HCT116 (cell line): ENCODE measurements around the gene PRLR. TPM values are rescaled to one million over a fixed set of nuclear protein-coding genes. Genes with fewer than 3 reads are reported as not detected.

Experiments
- ATAC-seq: fragments of 200-7000 bp; cut with Tn5 transposase; 2 replicates; pipeline ENCODE4 v1.9.1; 2020; ENCODE audit warnings: mild to moderate bottlenecking, moderate library complexity
- BruUV-seq: library from RNA; stranded (reverse); fragments of 400-500 nt; replicated peaks from 2 replicates; lab custom pipeline; 2021; lab: Mats Ljungman, UMichigan
- CTCF ChIA-PET: fragments of 300-600 bp; sonication (Branson Sonifier 250); formaldehyde crosslinking; loops from one replicate; lab custom pipeline; 2021; ENCODE audit warnings: antibody characterized with exemption; lab: Charles Lee
- POLR2A ChIA-PET: fragments of 300-600, 350-600 bp; sonication (Branson Sonifier 250); formaldehyde crosslinking; loops from one replicate; lab custom pipeline; 2021; ENCODE audit warnings: antibody characterized with exemption; lab: Charles Lee
- RAD21 ChIA-PET, 2 experiments: fragments of 300-600 bp; sonication (Branson Sonifier 250); formaldehyde crosslinking; loops; one replicate each; lab custom pipeline; 2023; ENCODE audit warnings: low total read pairs in 2 of 2; ENCODE audit not compliant: uncharacterized antibody in 2 of 2, unreplicated experiment in 2 of 2, low non-redundant PET in 1 of 2; lab: Charles Lee
- DNase-seq: peaks from one replicate; pipeline ENCODE4 v3.0.0-alpha.2; 2010; ENCODE audit warnings: low read depth, low spot score
- H2AFZ ChIP-seq: fragments of 200-600 bp; shearing (Covaris generic), sonication (generic); 2 replicates; pipeline ENCODE4 v1.6.1; 2017; ENCODE audit warnings: low read depth, mixed run types, mixed read lengths, antibody characterized with exemption, low read length; ENCODE audit not compliant: poor library complexity, severe bottlenecking
- H3K27ac ChIP-seq: 2 replicates; pipeline ENCODE4 v1.5.1; 2012; ENCODE audit warnings: low read depth, low read length
- H3K27me3 ChIP-seq: fragments of 200-600 bp; sonication (generic); 2 replicates; pipeline ENCODE4 v1.6.1; 2016; ENCODE audit warnings: mixed run types, low read length, mixed read lengths; ENCODE audit not compliant: insufficient read depth
- H3K36me3 ChIP-seq, 2 experiments: fragments of 200-500 bp in 1 of 2; fragments of 200-600 bp in 1 of 2; sonication (Bioruptor generic) in 1 of 2; sonication (generic) in 1 of 2; 2 replicates each; pipeline versions ENCODE4 v1.5.1 to v1.6.1; 2014 to 2016; ENCODE audit warnings: low read length in 2 of 2, inconsistent platforms in 1 of 2, mixed read lengths in 1 of 2, mixed run types in 1 of 2; ENCODE audit not compliant: insufficient read depth in 2 of 2, control insufficient read depth in 1 of 2
- H3K4me1 ChIP-seq, 2 experiments: fragments of 200-600 bp in 1 of 2; sonication (generic) in 1 of 2; 2 replicates each; pipeline versions ENCODE4 v1.5.1 to v1.6.1; 2012 to 2017; ENCODE audit warnings: low read length in 2 of 2, inconsistent platforms in 1 of 2, mild to moderate bottlenecking in 1 of 2, mixed read lengths in 1 of 2, mixed run types in 1 of 2, moderate library complexity in 1 of 2; ENCODE audit not compliant: insufficient read depth in 2 of 2, control insufficient read depth in 1 of 2
- H3K4me2 ChIP-seq: fragments of 200-600 bp; sonication (generic); 2 replicates; pipeline ENCODE4 v1.6.1; 2017; ENCODE audit warnings: mixed run types, low read length, mixed read lengths
- H3K4me3 ChIP-seq, 2 experiments: fragments of 200-600 bp in 1 of 2; sonication (generic) in 1 of 2; replicated peaks in 1 of 2; 2 replicates each; pipeline ENCODE4 v1.5.1; 2011 to 2016; ENCODE audit warnings: low read length in 2 of 2, control low read depth in 1 of 2, low read depth in 1 of 2, mild to moderate bottlenecking in 1 of 2, mixed read lengths in 1 of 2, mixed run types in 1 of 2
- H3K79me2 ChIP-seq: fragments of 200-600 bp; sonication (generic); 2 replicates; pipeline ENCODE4 v1.6.1; 2017; ENCODE audit warnings: mild to moderate bottlenecking, mixed run types, low read length, moderate library complexity, mixed read lengths; ENCODE audit not compliant: insufficient read depth
- H3K9ac ChIP-seq: fragments of 200-600 bp; sonication (generic); 2 replicates; pipeline ENCODE4 v1.6.1; 2016; ENCODE audit warnings: low read length, mixed read lengths
- H3K9me2 ChIP-seq: fragments of 200-600 bp; sonication (generic), shearing (Covaris generic); 2 replicates; pipeline ENCODE4 v1.6.1; 2017; ENCODE audit warnings: mixed run types, mild to moderate bottlenecking, moderate library complexity; ENCODE audit not compliant: insufficient read depth
- H3K9me3 ChIP-seq, 2 experiments: fragments of 200-500 bp in 1 of 2; fragments of 200-600 bp in 1 of 2; sonication (Bioruptor generic) in 1 of 2; sonication (generic) in 1 of 2; 2 replicates each; pipeline ENCODE4 v1.6.1; 2014 to 2017; ENCODE audit warnings: low read length in 2 of 2, mixed read lengths in 2 of 2, inconsistent platforms in 1 of 2, low read depth in 1 of 2, mild to moderate bottlenecking in 1 of 2, mixed run types in 1 of 2, moderate library complexity in 1 of 2; ENCODE audit not compliant: control insufficient read depth in 1 of 2, insufficient read depth in 1 of 2
- H4K20me1 ChIP-seq: fragments of 200-600 bp; sonication (generic), shearing (Covaris generic); 2 replicates; pipeline ENCODE4 v1.6.1; 2017; ENCODE audit warnings: mixed run types, mild to moderate bottlenecking, moderate library complexity; ENCODE audit not compliant: insufficient read depth
- CBX3 ChIP-seq: IDR thresholded peaks from 2 replicates; pipeline ENCODE4 v1.6.1; 2012; ENCODE audit warnings: low read depth
- CEBPB ChIP-seq: IDR thresholded peaks from 2 replicates; pipeline ENCODE4 v1.6.1; 2012; ENCODE audit warnings: low read depth
- EGR1 ChIP-seq: IDR thresholded peaks from 2 replicates; pipeline ENCODE4 v1.6.1; 2012; ENCODE audit warnings: low read depth
- ELF1 ChIP-seq: IDR thresholded peaks from 2 replicates; pipeline ENCODE4 v1.6.1; 2012; ENCODE audit warnings: low read depth, borderline replicate concordance
- EZH2phosphoT487 ChIP-seq: fragments of 200-600 bp; IDR thresholded peaks from 2 replicates; pipeline ENCODE4 v1.6.1; 2018; ENCODE audit warnings: antibody characterized with exemption, borderline replicate concordance
- POLR2AphosphoS5 ChIP-seq: IDR thresholded peaks from 2 replicates; pipeline ENCODE4 v1.6.1; 2011; ENCODE audit warnings: mild to moderate bottlenecking, low read depth, low read length, moderate library complexity
- RAD21 ChIP-seq: IDR thresholded peaks from 2 replicates; pipeline ENCODE4 v1.6.1; 2012; ENCODE audit warnings: low read depth, mild to moderate bottlenecking
- SIN3A ChIP-seq: IDR thresholded peaks from 2 replicates; pipeline ENCODE4 v1.6.1; 2012; ENCODE audit warnings: low read depth
- SP1 ChIP-seq: IDR thresholded peaks from 2 replicates; pipeline ENCODE4 v1.6.1; 2012; ENCODE audit warnings: low read depth
- SRF ChIP-seq: IDR thresholded peaks from 2 replicates; pipeline ENCODE4 v1.6.1; 2012; ENCODE audit warnings: low read depth
- TCF7L2 ChIP-seq: IDR thresholded peaks from 2 replicates; pipeline ENCODE4 v1.7.0; 2011; ENCODE audit warnings: borderline replicate concordance, inconsistent platforms; ENCODE audit not compliant: insufficient read depth, insufficient read length; ENCODE audit errors: extremely low read depth
- YY1 ChIP-seq: IDR thresholded peaks from 2 replicates; pipeline ENCODE4 v1.6.1; 2011; ENCODE audit warnings: low read length, low read depth, moderate library complexity, mild to moderate bottlenecking; ENCODE audit not compliant: insufficient replicate concordance; ENCODE audit errors: extremely low read depth
- ZNF274 ChIP-seq: fragments of 200-500 bp; sonication (Bioruptor generic); IDR thresholded peaks from 2 replicates; pipeline ENCODE4 v1.6.1; 2014; ENCODE audit warnings: mild to moderate bottlenecking, low read depth, low read length, inconsistent platforms
- intact Hi-C: fragments of 100-400 bp; cut with micrococcal nuclease; formaldehyde crosslinking; loops from 2 replicates; pipeline ENCODE4 v1.10.0; 2022
- total RNA-seq: library from RNA; stranded (reverse); gene quantifications from one replicate; pipeline ENCODE4 v1.2.1, GENCODE V29; 2021; ENCODE audit not compliant: unreplicated experiment
- TF ChIP-seq, protein P1 (sequence below): IDR thresholded peaks from 2 replicates; pipeline ENCODE4 v1.6.1; 2012
- TF ChIP-seq, protein P2 (sequence below), 3 experiments: fragments of 200-600 bp in 1 of 3; sonication (generic) in 1 of 3; IDR thresholded peaks in 2 of 3; conservative IDR thresholded peaks in 1 of 3; 2 replicates each; pipeline ENCODE4 v1.5.1; 2012 to 2017; ENCODE audit warnings: low read depth in 2 of 3, low read length in 2 of 3, antibody characterized with exemption in 1 of 3, borderline replicate concordance in 1 of 3, control low read depth in 1 of 3, mild to moderate bottlenecking in 1 of 3, mixed read lengths in 1 of 3, mixed run types in 1 of 3, moderate library complexity in 1 of 3; ENCODE audit not compliant: insufficient read depth in 1 of 3

The PRLR gene
- total RNA-seq, 1 experiment from 2014 or later: 0.10 TPM

DNA sequence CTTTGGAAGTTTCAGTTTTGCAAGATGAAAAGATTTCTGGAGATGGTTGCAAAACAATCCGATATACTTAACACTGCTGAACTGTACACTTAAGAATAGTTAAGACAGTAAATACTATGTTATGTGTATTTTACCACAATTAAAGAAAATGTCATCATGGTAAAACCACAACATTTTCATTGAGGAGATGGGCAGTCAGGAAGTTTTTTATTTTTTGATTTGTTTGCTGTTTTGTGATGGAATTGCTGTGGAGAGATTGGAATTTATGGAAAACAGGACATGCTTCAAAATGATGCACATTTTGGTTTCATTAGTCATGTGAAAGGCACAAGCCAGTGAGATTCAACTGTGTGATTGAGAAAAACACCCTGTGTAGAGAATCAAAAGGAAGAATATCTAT lies 92.1 kb downstream of the PRLR start:
- Histone ChIP-seq H3K27ac (no peak overlapping the region), H3K27me3 (peaks cover 6% of the 10 kb centered on the region)

DNA sequence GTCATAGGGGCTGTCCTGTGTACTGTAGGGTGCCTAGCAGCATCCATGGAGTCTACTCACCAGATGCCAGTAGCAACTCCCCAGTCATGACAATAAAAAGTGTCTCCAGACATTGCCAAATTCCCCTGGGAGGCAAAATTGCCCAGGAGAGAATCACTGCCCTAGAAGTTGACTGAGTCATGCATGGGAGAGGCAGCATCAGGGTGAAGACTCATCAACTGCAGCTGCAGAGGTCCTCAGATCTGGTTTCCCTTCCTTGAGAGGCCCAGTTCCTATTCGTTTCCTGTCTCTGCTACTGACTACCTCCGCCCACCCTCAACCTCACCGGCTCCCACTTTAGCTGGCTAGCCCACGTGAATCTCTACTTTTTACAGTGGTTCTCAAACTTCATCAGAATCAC lies 93.9 kb downstream of the PRLR start:
- Histone ChIP-seq H2AFZ (no peak overlapping the region), H3K27me3 (peaks cover 5% of the 10 kb centered on the region; the same call in 1 of the 2 replicates), H3K4me2 (no peak overlapping the region), H3K36me3 (no peaks in the 10 kb centered on the region), H4K20me1 (no peaks in the 10 kb centered on the region), H3K4me1 (no peaks in the 10 kb centered on the region), H3K79me2 (no peaks in the 10 kb centered on the region), H3K9me3 (no peaks in the 10 kb centered on the region), H3K27ac (no peak overlapping the region), H3K4me3 (no peak overlapping the region), H3K9me2 (no peaks in the 10 kb centered on the region), H3K9ac (no peak overlapping the region)
- ATAC-seq (no peak), DNase-seq (no peak)
- CTCF ChIA-PET: no interaction called here
- RAD21 ChIA-PET: no interaction called here
- POLR2A ChIA-PET: no interaction called here
- intact Hi-C loops: no loop called here
- BruUV-seq: no TSS peak
- TF ChIP-seq TCF7L2: no peak
- TF ChIP-seq, protein P1, sequence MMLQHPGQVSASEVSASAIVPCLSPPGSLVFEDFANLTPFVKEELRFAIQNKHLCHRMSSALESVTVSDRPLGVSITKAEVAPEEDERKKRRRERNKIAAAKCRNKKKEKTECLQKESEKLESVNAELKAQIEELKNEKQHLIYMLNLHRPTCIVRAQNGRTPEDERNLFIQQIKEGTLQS: no peak
- no peak for TF ChIP-seq EZH2phosphoT487
- no peak for TF ChIP-seq SIN3A
- no peak for TF ChIP-seq YY1
- TF ChIP-seq SP1: no peak
- TF ChIP-seq CEBPB: no peak
- no peak for TF ChIP-seq ZNF274
- no peak for TF ChIP-seq POLR2AphosphoS5
- TF ChIP-seq SRF: no peak
- TF ChIP-seq ELF1: no peak
- TF ChIP-seq, protein P2, sequence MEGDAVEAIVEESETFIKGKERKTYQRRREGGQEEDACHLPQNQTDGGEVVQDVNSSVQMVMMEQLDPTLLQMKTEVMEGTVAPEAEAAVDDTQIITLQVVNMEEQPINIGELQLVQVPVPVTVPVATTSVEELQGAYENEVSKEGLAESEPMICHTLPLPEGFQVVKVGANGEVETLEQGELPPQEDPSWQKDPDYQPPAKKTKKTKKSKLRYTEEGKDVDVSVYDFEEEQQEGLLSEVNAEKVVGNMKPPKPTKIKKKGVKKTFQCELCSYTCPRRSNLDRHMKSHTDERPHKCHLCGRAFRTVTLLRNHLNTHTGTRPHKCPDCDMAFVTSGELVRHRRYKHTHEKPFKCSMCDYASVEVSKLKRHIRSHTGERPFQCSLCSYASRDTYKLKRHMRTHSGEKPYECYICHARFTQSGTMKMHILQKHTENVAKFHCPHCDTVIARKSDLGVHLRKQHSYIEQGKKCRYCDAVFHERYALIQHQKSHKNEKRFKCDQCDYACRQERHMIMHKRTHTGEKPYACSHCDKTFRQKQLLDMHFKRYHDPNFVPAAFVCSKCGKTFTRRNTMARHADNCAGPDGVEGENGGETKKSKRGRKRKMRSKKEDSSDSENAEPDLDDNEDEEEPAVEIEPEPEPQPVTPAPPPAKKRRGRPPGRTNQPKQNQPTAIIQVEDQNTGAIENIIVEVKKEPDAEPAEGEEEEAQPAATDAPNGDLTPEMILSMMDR (IDR thresholded peaks at IDR 0.05 in 2 of 3, conservative IDR thresholded peaks at IDR 0.05 in 1 of 3; ENCODE audit: borderline replicate concordance in 1 of 3, insufficient read depth in 1 of 3, low read depth in 2 of 3, low read length in 2 of 3): no peak
- no peak for TF ChIP-seq CBX3

More for the DNA sequence above, 92.1 kb downstream of the PRLR start:
- Histone ChIP-seq H3K9me2 (no peaks in the 10 kb centered on the region), H3K4me2 (no peak overlapping the region), H4K20me1 (no peaks in the 10 kb centered on the region), H3K9me3 (no peaks in the 10 kb centered on the region), H3K4me3 (no peak overlapping the region), H3K36me3 (no peaks in the 10 kb centered on the region), H3K4me1 (no peaks in the 10 kb centered on the region), H3K9ac (no peak overlapping the region), H3K79me2 (no peaks in the 10 kb centered on the region), H2AFZ (no peak overlapping the region)
- DNase-seq (no peak), ATAC-seq (no peak)
- ChIA-PET POLR2A (no interaction called here), RAD21 (no interaction called here), CTCF (no interaction called here)
- intact Hi-C loops: no loop called here
- BruUV-seq: no TSS peak
- no peak for TF ChIP-seq SRF
- TF ChIP-seq RAD21: no peak
- no peak for TF ChIP-seq EGR1
- TF ChIP-seq, protein P2 (IDR thresholded peaks at IDR 0.05 in 2 of 3, conservative IDR thresholded peaks at IDR 0.05 in 1 of 3; ENCODE audit: borderline replicate concordance in 1 of 3, insufficient read depth in 1 of 3, low read depth in 2 of 3, low read length in 2 of 3): no peak
- no peak for TF ChIP-seq CEBPB
- TF ChIP-seq YY1: no peak
- TF ChIP-seq SIN3A: no peak
